ENCODE results near the gene DKK2.

DKK2 gene, protein sequence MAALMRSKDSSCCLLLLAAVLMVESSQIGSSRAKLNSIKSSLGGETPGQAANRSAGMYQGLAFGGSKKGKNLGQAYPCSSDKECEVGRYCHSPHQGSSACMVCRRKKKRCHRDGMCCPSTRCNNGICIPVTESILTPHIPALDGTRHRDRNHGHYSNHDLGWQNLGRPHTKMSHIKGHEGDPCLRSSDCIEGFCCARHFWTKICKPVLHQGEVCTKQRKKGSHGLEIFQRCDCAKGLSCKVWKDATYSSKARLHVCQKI

DNA sequence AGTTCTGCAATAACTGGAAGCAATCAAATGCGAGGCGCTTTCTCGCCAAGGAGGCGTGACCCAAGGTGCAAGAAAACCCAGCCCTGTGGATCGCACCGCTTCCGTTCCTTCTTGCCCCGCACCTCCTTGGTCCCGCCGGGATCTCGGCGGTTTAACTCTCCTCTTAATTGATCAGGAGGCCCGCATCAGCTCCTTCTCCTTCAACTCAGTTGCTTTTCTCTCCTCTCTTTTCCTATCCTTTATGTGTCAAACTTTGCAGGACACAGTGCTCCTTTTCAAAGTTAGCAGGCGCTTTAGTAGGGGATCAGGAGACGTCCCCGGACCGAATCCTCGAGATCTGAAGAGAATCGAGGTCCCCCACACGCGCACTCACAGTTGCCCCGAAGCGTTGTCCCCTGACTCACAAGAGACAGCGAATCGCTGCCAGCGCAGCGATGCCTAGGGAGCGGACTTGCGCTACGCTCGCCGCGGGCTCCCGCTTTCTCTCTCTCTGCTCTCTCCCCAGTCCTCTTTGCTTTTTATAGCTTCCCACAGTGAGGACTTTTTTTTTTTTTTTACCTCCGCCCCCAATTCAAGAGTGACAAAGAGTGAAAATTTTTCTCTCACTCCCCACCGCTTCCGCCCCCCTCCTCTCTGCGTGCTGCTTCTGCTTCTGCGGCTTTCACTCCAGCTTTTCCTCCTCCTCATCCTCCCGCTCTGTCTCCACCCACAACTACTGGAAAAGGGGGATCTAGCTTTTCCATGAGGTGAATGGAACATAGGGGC lies at the start of gene DKK2:
TSS of gene DKK2 (minus strand) at position 495 of the 765 bp plus-strand sequence. CDS start 722 bp downstream, outside the sequence.
- peak in 1 of 2 experiments; percentile 20 for DNase-seq (ENCODE audit: low spot score in 2 of 2)
- in situ Hi-C loops (cut with MboI; ENCODE audit: low sequenced_read_pairs) = no loop called here
- H3K4me3 ChIP-seq = peak within 1 kb of the TSS; percentile 13

DNA sequence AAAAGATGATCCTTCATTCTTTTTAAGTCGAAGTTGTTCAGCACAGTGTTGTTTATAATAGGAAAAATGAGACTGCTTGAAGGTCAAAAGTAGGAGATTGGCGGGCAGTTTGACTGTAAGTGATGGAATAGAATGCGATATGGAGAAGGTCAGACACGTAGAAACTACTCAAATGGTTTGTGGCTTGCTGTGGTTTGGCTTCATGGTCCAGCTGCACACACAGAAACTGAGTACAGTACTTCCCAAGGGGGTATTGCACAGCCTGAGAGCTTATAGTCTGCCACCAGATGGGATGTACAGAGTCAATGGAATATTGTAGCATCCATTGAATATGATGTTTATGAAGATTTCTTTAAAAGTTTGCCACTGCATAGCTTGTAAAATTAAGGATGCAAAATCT lies 41.1 kb upstream of the DKK2 start:
- H3K27me3 ChIP-seq (ENCODE audit: low read depth) = no peaks in the 10 kb centered on the region
- no peaks in the 10 kb centered on the region for H3K4me1 ChIP-seq
- H3K9me3 ChIP-seq = no peaks in the 10 kb centered on the region
- no peaks in the 10 kb centered on the region for H3K36me3 ChIP-seq (replicated peaks)
- in situ Hi-C loops (cut with MboI; ENCODE audit: low sequenced_read_pairs) = no loop called here
- no peak overlapping the region for H3K4me3 ChIP-seq
- no peak for DNase-seq (ENCODE audit: low spot score in 2 of 2)

More for the DNA sequence above, at the start of gene DKK2:
- H3K36me3 ChIP-seq (replicated peaks) = no peaks in the 10 kb centered on the region
- H3K9me3 ChIP-seq = no peaks in the 10 kb centered on the region
- H3K4me1 ChIP-seq = no peaks in the 10 kb centered on the region
- peaks cover 58% of the 10 kb centered on the region for H3K27me3 ChIP-seq (ENCODE audit: low read depth)

DNA sequence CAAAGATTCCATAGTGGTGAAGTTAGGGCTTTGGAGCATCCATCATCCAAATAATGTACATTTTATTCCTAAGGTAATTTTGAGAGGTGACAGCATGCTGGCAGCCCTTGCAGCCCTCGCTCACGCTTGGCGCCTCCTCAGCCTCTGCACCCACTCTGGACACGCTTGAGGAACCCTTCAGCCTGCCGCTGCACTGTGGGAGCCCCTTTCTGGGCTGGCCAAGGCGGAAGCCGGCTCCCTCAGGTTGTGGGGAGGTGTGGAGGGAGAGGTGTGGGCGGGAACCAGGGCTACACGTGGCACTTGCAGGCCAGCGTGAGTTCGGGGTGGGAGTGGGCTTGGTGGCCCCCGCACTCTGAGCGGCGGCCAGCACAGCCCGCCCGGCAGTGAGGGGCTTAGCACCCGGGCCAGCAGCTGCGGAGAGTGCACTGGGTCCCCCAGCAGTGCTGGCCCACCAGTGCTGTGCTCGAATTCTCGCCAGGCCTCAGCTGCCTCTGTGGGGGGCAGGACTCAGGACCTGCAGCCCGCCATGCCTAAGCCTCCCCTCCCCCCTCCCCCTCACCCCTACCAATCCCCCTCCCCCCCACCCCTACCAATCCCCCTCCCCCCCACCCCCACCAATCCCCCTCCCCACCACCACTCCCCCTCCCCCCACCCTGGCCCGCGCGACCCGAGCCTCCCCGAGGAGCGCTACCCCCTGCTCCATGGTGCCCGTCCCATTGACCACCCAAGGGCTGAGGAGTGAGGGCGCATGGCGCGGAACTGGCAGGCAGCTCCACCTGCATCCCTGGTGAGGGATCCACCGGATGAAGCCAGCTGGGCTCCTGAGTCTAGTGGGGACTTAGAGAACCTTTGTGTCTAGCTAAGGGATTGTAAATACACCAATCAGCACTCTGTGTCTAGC lies 37.0 kb upstream of the DKK2 start:
- no peaks in the 10 kb centered on the region for H3K27me3 ChIP-seq (ENCODE audit: low read depth)
- no peaks in the 10 kb centered on the region for H3K36me3 ChIP-seq (replicated peaks)
- in situ Hi-C loops (cut with MboI; ENCODE audit: low sequenced_read_pairs) = no loop called here
- H3K9me3 ChIP-seq = no peaks in the 10 kb centered on the region
- H3K4me3 ChIP-seq = no peak overlapping the region
- no peaks in the 10 kb centered on the region for H3K4me1 ChIP-seq
- DNase-seq (ENCODE audit: low spot score in 2 of 2) = no peak

DNA sequence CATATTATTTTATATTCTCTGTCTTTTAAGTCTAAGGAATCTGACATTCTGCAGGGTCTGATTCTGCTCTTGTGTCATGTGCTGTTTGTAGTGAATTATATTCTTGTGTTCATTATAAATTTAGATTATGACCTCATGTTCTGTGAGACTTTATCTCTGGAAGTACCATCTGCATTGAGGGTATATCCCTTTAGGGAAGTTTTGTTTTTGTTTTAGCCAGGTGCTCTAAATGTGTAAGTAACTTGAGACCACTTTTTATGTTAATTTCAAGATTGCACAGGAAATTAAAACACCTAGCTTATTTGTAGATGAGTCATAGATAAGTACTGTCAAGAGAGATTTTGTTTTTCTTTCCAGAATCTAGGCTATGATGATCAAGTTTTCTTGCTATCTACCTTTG lies 35.0 kb upstream of the DKK2 start:
- no peak overlapping the region for H3K4me3 ChIP-seq
- H3K36me3 ChIP-seq (replicated peaks) = no peaks in the 10 kb centered on the region
- no peaks in the 10 kb centered on the region; the same call in 1 of the 2 replicates for H3K27me3 ChIP-seq (ENCODE audit: low read depth)
- no peaks in the 10 kb centered on the region for H3K4me1 ChIP-seq
- DNase-seq (ENCODE audit: low spot score in 2 of 2) = no peak
- H3K9me3 ChIP-seq = no peaks in the 10 kb centered on the region
- in situ Hi-C loops (cut with MboI; ENCODE audit: low sequenced_read_pairs) = no loop called here

DNA sequence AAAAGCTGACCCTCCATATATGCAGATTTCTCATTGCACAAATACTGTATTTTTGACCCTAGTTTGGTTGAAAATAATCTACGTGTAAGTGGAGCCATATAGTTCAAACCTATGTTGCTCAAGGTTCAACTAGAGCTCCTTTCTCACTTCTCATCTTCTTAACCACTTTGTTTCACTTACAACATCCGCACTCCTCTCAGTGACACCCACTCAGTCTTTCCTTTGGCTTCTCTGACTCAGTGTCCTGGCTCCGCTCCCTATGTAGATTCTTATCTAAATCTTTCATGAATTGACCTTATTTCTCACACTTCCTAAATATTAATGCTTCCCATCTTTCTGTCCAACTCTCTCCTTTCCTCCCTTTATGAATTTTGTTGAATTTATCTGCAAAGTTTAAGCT lies 32.9 kb upstream of the DKK2 start:
- in situ Hi-C loops (cut with MboI; ENCODE audit: low sequenced_read_pairs) = no loop called here
- no peak overlapping the region for H3K4me3 ChIP-seq
- no peaks in the 10 kb centered on the region for H3K4me1 ChIP-seq
- no peaks in the 10 kb centered on the region; the same call in 1 of the 2 replicates for H3K27me3 ChIP-seq (ENCODE audit: low read depth)
- H3K36me3 ChIP-seq (replicated peaks) = no peaks in the 10 kb centered on the region
- H3K9me3 ChIP-seq = no peaks in the 10 kb centered on the region
- DNase-seq (ENCODE audit: low spot score in 2 of 2) = no peak

DNA sequence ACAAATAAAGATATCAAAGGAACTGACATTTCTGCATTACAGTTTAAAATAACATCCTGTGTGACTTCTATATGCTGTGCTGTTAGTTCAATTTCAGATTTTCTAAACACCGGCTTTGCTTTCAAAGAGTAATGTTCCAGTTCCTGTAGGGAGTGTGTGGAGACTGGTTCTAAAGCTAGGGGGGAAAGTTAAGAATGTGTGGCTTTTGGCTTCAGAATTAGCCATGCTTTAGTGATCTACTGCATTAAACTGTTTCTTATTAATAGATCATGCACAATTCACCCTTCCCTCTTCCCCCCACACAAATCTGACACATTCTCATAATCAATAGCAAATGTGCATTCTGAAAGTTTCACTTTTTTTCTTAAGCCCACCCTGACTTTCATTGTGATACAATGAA lies 32.0 kb upstream of the DKK2 start:
- H3K9me3 ChIP-seq = no peaks in the 10 kb centered on the region
- in situ Hi-C loops (cut with MboI; ENCODE audit: low sequenced_read_pairs) = no loop called here
- no peaks in the 10 kb centered on the region for H3K4me1 ChIP-seq

DNA sequence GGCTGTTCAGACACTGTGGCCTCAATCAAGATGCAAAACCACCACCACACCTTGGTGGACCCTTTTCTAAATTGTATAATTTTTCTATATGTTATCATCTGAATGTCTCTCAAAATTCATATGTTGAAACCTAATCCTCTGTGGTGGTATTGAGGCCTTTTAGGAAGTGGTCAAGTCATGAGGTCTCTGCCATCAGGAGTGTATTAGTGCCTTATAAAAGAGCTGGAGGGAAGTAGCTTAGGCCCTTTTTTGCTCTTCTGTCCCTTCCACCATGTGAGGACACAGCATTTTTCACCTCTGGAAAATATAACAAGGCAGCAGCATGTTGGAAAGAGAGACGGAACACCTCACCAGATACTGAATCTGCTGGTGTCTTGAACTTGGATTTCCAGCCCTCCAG lies 30.5 kb upstream of the DKK2 start:
- Histone ChIP-seq H3K4me3 (no peak overlapping the region), H3K4me1 (no peaks in the 10 kb centered on the region), H3K27me3 (ENCODE audit: low read depth) (no peaks in the 10 kb centered on the region; the same call in 1 of the 2 replicates), H3K36me3 (replicated peaks) (no peaks in the 10 kb centered on the region), H3K9me3 (no peaks in the 10 kb centered on the region)
- DNase-seq (ENCODE audit: low spot score in 2 of 2) = no peak
- in situ Hi-C loops (cut with MboI; ENCODE audit: low sequenced_read_pairs) = no loop called here

More for the DNA sequence above, 32.0 kb upstream of the DKK2 start:
- Histone ChIP-seq H3K27me3 (ENCODE audit: low read depth) (no peaks in the 10 kb centered on the region; the same call in 1 of the 2 replicates), H3K36me3 (replicated peaks) (no peaks in the 10 kb centered on the region), H3K4me3 (no peak overlapping the region)
- no peak for DNase-seq (ENCODE audit: low spot score in 2 of 2)

DNA sequence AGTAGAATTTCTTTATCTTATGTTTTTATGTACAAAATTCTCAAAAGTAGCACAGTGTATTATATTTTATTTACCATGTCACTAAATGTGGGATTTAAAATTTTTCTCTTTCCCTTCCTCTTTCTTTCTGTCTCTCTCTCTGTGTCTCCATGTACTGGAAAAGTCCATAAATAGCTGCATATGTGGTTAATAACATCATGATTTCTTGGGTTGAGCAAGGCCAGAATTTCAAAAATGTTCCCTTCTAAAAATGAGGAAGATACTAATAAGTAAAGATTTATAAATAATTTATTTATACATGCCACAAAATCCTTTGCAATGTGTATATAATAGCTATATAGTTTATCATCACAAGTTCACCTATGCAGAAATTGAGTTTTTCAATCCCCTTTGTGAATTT lies 29.1 kb upstream of the DKK2 start:
- Histone ChIP-seq H3K4me1 (no peaks in the 10 kb centered on the region), H3K9me3 (no peaks in the 10 kb centered on the region), H3K4me3 (no peak overlapping the region), H3K36me3 (replicated peaks) (no peaks in the 10 kb centered on the region), H3K27me3 (ENCODE audit: low read depth) (no peaks in the 10 kb centered on the region; the same call in 1 of the 2 replicates)
- DNase-seq (ENCODE audit: low spot score in 2 of 2) = no peak
- in situ Hi-C loops (cut with MboI; ENCODE audit: low sequenced_read_pairs) = no loop called here

DNA sequence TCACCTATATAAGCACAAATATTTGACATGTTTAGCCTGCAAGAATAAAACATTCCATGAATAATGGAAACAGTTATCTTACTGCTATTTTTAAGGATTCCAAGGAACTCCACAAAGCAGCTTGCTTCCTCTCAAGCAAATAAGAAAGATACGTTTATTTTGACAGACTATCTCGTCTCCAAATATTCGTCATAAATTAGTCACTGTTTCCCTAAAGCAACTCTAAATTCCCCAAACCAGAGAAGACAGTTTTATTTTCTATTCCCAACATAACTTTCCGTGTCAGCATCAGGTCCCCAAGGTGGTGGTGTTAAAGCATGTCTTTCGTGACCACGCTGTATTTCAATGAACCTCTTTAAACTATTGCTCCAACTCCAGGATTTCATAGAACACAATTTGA lies 24.3 kb upstream of the DKK2 start:
- in situ Hi-C loops (cut with MboI; ENCODE audit: low sequenced_read_pairs) = no loop called here
- DNase-seq (ENCODE audit: low spot score in 2 of 2) = no peak
- Histone ChIP-seq H3K4me1 (no peaks in the 10 kb centered on the region), H3K4me3 (no peak overlapping the region), H3K36me3 (replicated peaks) (no peaks in the 10 kb centered on the region), H3K27me3 (ENCODE audit: low read depth) (no peaks in the 10 kb centered on the region), H3K9me3 (no peaks in the 10 kb centered on the region)

DNA sequence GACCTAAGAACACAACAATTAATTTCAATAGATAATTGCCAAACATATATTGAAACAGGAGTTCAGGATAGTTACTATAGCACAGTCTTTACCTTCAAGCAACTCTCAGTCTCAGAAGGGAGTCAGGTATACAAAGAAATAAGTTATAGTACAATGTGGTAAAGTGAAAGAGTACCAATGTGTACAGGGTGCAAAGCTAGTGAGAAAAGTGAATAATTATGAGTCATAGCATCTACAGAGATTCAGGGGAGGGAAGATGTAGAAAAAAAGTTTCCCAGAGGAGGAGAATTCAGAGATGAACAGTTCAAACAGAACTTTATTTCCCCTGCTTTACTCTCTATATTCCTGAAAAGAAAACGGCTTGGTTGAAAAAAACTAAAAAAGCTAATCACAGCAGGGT lies 22.7 kb upstream of the DKK2 start:
- Histone ChIP-seq H3K4me1 (no peaks in the 10 kb centered on the region), H3K27me3 (ENCODE audit: low read depth) (no peaks in the 10 kb centered on the region), H3K9me3 (no peaks in the 10 kb centered on the region), H3K4me3 (no peak overlapping the region), H3K36me3 (replicated peaks) (no peaks in the 10 kb centered on the region)
- in situ Hi-C loops (cut with MboI; ENCODE audit: low sequenced_read_pairs) = no loop called here
- no peak for DNase-seq (ENCODE audit: low spot score in 2 of 2)

DNA sequence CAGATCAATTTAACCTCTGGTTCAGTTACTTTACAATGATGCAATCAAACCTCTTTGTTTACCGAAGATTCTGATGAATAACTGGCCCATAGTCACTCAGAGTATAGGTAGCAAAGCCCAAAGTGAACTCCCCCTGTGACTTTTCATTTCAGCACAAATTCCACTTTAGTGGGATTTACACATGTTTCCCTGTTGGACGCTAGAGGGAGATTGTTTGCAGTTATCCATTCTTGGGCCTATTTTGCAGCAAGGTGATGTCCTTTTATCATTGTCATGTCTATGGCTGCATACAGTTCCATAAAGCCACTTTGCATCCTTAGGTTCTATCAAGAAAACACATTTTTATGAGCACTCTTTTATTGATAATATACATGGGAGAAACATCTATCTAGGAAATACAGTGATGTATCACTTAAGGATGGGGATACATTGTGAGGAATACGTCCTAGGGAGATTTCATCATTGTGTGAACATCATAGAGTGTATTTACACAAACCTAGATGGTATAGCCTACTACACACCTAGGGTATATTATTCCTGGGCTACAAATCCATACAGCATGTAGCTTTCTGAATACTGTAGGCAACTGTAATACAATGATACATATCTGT lies 14.5 kb upstream of the DKK2 start:
- H3K36me3 ChIP-seq (replicated peaks) = no peaks in the 10 kb centered on the region
- no peaks in the 10 kb centered on the region for H3K4me1 ChIP-seq
- in situ Hi-C loops (cut with MboI; ENCODE audit: low sequenced_read_pairs) = no loop called here
- no peaks in the 10 kb centered on the region for H3K9me3 ChIP-seq
- no peak overlapping the region for H3K4me3 ChIP-seq
- no peak for DNase-seq (ENCODE audit: low spot score in 2 of 2)
- H3K27me3 ChIP-seq (ENCODE audit: low read depth) = no peaks in the 10 kb centered on the region

DNA sequence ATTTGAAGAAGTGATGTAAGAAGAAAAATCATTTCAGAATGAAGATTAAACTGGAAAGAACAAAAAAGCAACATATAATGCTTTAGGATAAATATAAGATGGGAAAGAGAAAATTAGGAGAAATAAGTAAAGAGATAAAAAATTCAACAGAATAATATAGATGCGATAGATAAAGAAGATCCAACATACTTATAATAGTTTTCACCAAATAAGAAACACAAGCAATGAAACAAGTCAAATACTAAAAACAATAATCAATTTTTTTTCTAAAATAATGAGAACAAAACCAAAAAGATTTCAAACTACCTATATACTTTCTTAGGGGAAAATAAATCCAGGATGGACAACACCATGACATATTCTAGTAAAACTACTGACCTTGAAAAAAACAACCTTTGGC lies 10.1 kb upstream of the DKK2 start:
- Histone ChIP-seq H3K27me3 (ENCODE audit: low read depth) (no peaks in the 10 kb centered on the region; the same call in 1 of the 2 replicates), H3K4me1 (no peaks in the 10 kb centered on the region), H3K9me3 (no peaks in the 10 kb centered on the region), H3K4me3 (no peak overlapping the region), H3K36me3 (replicated peaks) (no peaks in the 10 kb centered on the region)
- in situ Hi-C loops (cut with MboI; ENCODE audit: low sequenced_read_pairs) = no loop called here
- no peak for DNase-seq (ENCODE audit: low spot score in 2 of 2)

DNA sequence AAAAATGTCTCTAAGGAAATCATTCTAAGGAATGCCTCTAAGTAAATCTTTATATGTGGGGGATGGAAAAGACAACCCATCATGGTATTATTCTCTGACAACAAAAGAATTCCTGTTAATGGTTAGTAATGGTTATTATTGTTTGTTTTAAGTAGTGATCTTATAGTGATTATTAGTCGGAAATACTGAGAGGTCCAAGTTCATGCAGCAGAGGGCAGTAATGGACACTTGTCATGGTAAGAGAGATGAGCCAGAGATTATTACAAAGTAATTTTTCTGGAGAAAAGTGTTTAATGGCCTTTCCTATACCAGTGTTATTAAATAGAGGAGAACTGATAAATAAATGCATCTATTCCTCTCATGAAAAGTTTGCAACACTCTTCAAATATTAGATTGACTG lies 8.1 kb upstream of the DKK2 start:
- DNase-seq (ENCODE audit: low spot score in 2 of 2) = no peak
- in situ Hi-C loops (cut with MboI; ENCODE audit: low sequenced_read_pairs) = no loop called here
- Histone ChIP-seq H3K4me3 (no peak overlapping the region), H3K9me3 (no peaks in the 10 kb centered on the region), H3K36me3 (replicated peaks) (no peaks in the 10 kb centered on the region), H3K4me1 (no peaks in the 10 kb centered on the region), H3K27me3 (ENCODE audit: low read depth) (no peaks in the 10 kb centered on the region; the same call in none of the 2 replicates)

Data from HAP-1 (cell line).